GM21515 (cell line): ENCODE measurements around the gene FOXP1.

Experiments used
- ATAC-seq: cut with Tn5 transposase; IDR thresholded peaks from one replicate; pipeline ENCODE4 v1.9.1; 2021; ENCODE audit not compliant: unreplicated experiment

The FOXP1 gene

GRCh38 chr3:71120012-71120411, 463.5 kb downstream of the FOXP1 start:
- no peak for ATAC-seq

DNA sequence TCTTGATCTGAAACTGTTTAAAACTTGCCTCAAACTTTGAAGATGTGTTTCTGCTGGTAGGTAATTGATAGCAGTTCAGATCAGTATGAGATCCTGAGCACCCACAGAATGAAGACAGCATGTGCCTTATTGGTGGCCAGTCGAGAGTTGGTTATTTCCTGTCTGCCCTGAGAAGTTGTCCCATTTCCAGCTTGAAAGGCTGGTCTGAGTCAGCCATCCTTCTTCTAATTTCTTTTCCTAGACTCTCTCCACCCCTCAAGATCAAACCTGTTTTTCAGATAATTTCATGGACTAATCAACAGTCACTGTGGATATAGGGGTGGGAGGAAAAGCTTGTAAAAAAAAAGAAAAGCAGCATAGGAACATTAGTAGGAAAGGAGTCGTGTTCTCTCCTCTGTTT, 464.4 kb downstream of the FOXP1 start:
- no peak for ATAC-seq

DNA sequence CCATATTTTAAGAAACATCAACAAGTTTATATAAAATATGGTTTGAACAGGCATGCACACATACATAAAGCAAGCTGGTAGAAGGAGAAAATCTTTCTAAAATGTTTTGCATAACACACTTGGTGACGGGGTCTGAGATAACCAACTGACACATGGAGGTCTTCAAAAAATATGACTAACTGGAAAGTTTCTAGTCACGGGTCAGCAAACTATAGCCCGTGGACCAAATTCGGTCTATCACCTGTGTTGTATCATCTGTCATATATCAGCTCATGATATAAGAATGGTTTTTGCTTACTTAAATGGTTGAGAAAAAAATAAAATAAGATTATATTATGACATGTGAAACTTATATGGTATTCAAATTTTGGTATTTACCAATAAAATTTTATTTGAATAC, 465.1 kb downstream of the FOXP1 start:
- no peak for ATAC-seq

DNA sequence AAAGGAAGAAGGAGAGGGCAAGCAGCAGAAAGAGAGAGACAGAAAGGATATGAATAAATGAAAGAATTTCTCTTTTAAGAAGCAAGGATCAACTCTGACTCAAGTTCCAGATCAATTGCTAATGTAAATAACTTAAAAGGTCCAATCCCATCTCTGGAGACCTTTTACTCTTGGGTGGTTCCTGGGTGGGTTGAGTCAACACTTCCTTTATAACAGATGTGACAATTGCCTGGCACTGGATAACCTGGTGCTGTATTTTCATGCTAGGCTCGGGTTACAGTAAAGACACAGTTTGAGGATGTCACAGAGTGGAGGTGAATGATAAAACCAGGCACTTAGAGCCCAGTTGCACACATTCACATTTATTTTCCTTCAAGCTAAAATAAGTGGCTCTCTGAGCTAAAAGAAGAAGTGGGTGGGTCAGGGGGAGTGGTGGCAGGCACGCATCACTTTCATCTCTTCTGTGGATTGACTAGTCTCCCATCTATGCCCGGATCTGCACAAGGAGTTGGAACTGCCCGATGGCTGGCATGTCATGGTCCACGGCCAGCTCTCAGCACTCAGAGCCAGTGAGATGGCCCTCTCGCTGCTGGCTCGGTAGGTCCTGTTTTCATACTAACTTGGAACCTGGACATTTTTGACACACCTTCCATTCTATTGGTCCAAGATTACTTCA, 465.8 kb downstream of the FOXP1 start:
- no peak for ATAC-seq

GRCh38 chr3:71114610-71115009, 468.9 kb downstream of the FOXP1 start:
- ATAC-seq: no peak

DNA sequence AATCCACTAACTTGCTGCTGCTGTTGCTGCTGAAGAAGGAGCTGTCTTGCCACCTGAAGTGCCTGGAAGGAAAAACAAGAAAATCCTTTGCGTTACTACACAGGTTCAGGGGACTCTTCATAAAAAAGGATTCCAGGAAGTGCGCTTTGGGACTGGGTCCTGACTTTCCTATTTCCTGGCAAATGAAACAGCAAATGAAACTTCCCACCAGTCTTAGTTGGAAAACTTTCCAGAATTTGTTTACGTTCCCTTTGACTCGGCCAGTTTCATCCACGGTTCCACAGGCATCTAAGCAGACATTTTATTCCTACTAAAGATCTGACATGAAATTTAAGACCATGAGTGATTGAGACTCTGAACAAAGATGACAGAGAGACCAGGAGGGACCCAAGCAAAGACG, 471.0 kb downstream of the FOXP1 start:
- no peak for ATAC-seq

DNA sequence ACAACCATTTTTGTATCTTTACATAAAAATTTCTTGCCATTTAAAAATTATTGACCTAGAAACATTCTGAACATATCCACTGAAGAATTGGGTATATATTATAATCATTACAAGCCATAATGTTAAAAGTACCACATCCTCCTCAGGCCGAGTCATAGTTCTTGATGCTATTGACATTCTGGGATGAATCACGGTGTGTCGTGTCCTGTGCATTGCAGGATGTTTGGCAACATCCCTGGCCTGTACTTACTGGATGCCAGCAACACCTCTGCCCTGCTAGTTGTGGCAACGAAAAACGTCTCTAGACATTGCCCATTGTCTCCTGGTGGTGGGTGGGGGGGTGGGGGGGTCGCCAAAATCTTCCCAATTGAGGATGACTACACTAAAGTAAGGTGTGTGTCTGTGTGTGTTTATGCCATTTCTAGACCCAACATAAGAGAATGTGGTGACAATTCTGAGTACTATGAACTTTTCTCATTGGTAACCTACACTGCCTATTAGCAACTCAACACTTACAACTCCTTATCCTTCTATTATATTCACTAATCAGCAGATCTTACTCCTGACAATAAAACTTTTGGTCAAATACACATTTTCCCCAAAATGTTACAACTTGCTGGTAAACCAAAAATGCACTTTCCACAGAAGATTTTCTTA, 471.6 kb downstream of the FOXP1 start:
- ATAC-seq: no peak

DNA sequence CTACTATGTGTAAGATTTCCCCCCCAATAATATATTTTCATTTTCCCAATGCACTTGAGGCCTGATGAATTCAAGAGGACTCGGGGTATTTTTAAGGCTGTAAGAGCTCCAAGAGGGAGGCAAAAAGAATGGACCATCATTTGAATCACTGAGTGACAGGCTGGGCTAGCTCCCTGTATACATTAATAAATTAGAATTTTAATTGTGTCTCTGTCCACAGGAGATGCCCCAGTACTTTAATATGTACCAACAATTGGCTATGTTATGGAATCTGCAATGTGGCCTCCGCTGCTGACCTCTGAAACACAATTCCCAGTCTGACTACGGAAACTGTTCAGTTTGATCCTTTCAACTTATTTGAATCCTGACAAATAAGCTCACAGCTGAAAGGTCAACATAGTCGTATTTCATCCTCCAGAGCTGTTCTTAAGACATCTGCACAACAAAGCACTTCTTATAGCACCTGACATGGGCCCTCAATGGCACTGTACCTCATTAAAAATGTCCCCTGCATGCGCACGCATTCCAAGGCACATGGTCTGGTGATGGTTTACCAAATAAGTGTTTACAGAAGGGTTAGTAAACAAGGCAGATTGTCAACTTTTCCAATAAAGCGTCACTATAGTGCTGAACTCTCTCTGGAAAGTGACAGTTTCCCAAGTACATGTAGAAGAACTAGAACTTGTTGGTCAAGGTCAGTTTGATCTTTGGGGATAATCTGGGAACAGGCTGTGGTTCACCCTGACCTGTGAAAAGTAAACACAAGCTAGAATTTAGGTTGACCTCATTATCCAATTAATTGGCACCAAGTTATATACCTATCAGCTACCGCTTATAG, 472.9 kb downstream of the FOXP1 start:
- ATAC-seq: no peak

DNA sequence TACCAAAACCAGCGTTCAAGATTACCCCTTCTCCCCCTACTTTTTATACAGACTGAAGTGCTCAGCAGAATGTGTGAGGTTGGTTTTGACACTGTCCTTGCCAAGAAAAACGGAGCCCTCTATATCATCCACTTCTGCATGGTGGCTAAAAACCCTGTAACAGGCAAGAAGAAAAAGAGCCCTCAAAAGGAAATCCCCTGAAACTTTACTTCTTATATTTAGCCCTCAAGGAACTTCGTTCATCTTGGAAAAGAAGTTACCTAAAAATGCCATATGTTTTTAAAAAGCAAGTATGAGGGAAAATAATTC, 473.6 kb downstream of the FOXP1 start:
- ATAC-seq: no peak

GRCh38 chr3:71109241-71109976, 474.1 kb downstream of the FOXP1 start:
- no peak for ATAC-seq

GRCh38 chr3:71107926-71108325, 475.6 kb downstream of the FOXP1 start:
- no peak for ATAC-seq

DNA sequence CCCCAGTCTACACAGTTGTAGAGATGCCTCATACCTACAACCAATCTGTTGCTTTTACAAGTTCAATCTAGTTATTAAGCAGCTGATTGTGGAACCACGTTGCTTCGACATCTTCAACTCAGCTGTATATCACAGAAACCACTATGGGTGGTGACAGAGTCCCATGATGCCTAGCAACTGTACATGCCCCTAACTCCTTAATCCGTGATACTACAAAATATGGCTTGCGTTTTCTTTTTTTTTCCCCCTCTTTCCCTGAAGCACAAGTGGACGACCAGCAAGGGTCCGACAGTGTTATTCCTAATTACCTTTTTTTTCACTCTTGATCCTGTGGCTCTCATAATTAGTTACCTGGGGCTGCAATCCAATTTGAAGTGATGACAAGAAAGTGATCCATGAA, 478.6 kb downstream of the FOXP1 start:
- ATAC-seq: no peak

DNA sequence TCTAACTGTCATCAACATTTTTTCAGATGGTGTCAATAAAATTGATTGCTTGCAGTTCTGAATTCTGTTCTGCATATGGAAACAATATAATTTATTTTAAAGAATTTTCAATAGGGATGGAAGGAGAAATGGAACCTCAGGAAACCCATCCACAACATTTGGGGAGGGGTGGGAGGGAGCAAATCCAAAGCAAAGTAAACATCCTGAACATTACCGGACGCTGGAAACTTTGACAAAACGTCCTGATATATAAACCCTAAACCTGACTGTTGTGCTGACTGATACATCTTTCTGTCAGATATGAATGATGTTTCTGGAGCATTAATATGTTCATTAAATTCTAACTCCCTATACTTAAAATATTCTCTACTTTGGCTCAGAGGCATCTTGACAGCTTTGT, 479.0 kb downstream of the FOXP1 start:
- no peak for ATAC-seq

DNA sequence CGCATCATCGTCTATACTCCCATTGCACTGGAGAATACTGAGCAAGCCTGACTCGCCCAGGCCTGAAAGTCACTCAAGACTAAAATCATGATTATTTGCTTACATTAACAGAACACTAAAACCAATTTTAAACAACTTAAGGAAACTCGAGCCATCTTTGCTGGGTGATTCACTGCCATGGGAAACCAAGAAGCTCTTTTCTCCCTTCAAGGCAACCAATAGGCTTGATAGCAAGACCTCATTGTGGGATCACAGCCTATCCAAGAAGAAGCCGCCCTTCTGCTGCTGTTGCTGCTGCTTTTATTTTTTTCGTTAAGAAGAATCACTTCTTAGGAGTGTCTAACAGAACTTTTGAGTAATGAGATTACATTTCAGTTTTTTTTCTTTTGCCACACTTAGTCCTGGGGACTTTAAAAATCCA, 479.4 kb downstream of the FOXP1 start:
- ATAC-seq: no peak

DNA sequence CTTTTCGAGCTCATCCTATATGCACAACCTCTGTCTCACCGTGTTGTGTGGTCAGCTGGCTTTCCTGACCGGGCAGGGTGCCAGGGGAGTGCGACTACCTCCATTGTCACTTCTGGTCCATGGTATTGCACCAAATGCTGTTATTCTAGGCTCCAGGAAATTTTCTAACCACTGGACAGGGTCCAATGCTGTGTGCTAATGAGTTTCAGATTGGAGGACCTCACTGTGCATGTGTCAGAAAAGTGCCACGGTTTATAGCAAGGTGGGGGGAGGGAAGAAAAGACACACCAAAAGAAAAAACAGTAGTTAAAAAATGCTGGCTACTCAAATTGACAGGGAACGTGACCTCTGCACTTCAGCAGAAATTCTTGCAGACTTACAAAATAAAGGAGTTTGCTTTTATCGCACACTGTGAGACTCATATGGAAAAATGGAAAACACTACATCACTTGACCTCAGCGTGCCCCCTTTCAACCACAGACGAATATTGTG, 480.1 kb downstream of the FOXP1 start:
- ATAC-seq: no peak

GRCh38 chr3:71102111-71102983, 481.2 kb downstream of the FOXP1 start:
- no peak for ATAC-seq

- no peak for ATAC-seq
Measured at GRCh38 chr3:71101626-71102025, 481.9 kb downstream of the FOXP1 start.

DNA sequence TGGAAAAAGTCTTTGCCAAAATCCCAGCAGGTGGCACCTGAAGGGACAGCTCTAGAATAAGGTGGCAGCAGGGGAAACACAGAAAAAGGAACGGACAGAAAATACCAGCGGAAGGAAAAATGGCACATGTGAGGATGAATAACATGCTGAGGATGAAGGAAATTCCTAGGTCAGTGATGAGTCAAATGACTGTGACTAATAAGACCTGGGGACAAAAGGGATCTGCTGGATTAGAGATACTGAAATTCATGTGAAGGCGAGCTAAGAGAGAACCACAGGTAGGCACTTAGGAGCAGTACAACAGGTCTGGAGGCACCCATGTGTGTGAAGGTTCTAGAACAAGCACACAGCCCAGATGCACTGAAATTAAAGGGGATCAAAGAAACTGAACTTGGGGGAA, 482.5 kb downstream of the FOXP1 start:
- no peak for ATAC-seq

DNA sequence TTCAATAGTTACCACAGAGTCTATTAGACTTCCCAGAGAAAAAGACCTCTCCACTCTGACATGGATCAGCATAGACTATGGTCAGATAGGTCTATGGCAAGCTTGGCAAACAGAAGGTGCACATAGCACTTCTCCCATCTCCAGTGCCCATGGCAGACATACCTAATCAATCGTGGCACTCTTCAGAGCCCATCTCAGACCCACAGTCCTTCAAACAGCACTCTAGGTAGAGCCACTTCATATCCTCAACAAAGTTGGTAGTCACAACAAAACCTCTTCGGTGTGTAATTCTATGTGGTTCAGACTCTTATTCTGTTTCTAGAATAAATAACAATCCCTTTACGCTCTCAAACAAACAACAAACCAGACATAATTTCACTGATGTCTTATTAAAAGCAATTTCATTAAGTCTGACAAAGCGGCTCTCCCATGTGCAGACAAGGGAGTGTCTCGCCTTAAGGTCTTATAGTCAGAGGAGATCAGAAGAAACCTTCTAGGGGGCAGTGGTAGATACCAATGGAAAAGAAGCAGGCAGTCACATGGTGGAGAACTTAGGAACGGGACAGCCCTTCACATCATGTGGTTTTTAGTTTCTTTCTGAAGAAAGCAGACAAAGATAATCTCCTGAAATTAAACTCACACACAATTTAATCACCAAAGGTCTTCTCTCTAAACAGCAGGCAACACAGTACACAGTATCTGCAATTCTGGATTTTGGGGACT, 483.4 kb downstream of the FOXP1 start:
- no peak for ATAC-seq

- ATAC-seq: no peak
Measured at GRCh38 chr3:71097557-71097956, 486.0 kb downstream of the FOXP1 start.
